Subcutaneous adipose tissue (tissue), 4 donors: ENCODE measurements around the gene MATN1. TPM values are rescaled to one million over a fixed set of nuclear protein-coding genes. Genes with fewer than 3 reads are reported as not detected.

ENCODE experiments used
- CTCF ChIP-seq: fragments of 450-650 bp; IDR thresholded peaks from one replicate; pipeline ENCODE4 v1.5.1; 2016; ENCODE audit warnings: low read depth, mild to moderate bottlenecking, control low read depth, antibody characterized with exemption, moderate library complexity
- total RNA-seq, 4 donors: library from RNA; depleted of rRNA; stranded (reverse); fragments of >200 nt; gene quantifications; one replicate each; pipeline ENCODE4 v1.1.0, GENCODE V29; 2016

MATN1 gene
- total RNA-seq, 4 donors from 2014 or later, result not detected

DNA sequence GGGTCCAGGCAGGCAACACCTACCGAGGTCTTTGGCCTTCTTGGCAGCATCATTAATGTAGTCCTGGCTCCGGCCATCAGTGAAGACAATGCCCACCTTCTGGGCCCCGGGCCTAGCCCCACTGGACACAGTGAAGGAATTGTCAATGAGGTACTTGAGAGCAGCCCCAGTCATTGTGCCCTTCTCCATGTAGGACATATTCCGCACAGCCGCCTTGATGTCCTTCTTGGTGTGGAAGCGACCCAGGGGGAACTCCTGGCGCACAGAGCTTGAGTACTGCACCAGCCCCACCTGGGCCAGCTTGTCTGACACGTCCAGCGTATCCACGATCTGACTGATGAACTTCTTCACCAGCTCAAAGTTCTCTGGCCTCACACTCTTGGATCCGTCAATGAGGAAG is 7.5 kb downstream of the MATN1 start:
- no peak for TF ChIP-seq CTCF

DNA sequence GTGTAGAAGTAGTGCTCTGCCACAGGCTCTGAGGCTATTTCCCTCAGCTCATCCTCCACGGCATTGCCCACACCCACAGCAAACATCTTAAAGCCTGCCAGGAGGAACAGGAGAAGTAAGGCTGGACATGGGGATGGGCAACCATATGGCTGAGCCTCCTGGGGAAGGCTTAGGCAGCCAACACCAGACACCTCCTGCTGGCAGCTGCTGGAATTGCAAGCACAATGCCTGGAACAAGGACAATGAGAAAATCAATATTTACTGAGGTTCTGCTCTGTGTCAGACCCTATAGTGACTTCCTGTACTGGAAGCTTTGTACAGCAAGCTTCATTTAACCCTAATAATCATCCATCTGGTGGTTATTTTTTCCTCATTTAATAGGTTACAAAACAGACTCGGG is 8.2 kb downstream of the MATN1 start:
- TF ChIP-seq CTCF, result no peak

- TF ChIP-seq CTCF, result no peak
Observed at GRCh38 chr1:30714536-30715090, 8.8 kb downstream of the MATN1 start.

- TF ChIP-seq CTCF, result no peak
Observed at GRCh38 chr1:30714025-30714424, 9.4 kb downstream of the MATN1 start.

- TF ChIP-seq CTCF, result no peak
Observed at GRCh38 chr1:30713311-30713710, 10.1 kb downstream of the MATN1 start.

DNA sequence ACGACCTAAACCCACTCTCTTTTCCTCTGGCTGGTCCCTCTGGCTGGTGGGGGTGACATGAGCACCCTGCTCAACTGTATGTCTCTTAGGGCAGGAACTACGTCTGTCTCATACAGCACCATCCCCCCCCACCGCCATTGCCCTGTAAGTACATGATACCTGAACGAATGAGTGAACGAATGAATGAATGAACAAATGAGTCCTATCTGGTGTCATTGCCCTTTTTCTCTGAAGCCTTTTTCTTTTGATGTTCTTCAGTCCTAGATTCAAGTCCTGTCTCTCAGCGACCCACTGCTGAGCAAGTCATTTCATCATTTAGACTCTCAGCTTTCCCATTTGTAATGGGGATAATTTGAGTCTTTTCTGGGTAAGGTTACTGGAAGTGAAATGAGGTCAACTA is 10.8 kb downstream of the MATN1 start:
- no peak for TF ChIP-seq CTCF

- no peak for TF ChIP-seq CTCF
Observed at GRCh38 chr1:30710407-30710806, 13.0 kb downstream of the MATN1 start.
